Activated CD8-positive, alpha-beta memory T cell treated with anti-CD3 and anti-CD28 coated beads for 4 hours (primary cell): ENCODE measurements around the gene ATP11B.

Source experiments
- DNase-seq, 2 donors: peaks; one replicate each; pipeline ENCODE4 v3.0.0-alpha.2; 2020; ENCODE audit warnings: low read depth in 2 of 2

The ATP11B gene

GRCh38 chr3:182957226-182957625 lies 163.9 kb downstream of the ATP11B start:
- DNase-seq: no peak

GRCh38 chr3:182957676-182958266 lies 164.5 kb downstream of the ATP11B start:
- no peak for DNase-seq

GRCh38 chr3:182959474-182960350 lies 166.4 kb downstream of the ATP11B start:
- no peak for DNase-seq

- DNase-seq: no peak
Measured at GRCh38 chr3:182962166-182962565, 168.9 kb downstream of the ATP11B start.

- DNase-seq: no peak
Measured at GRCh38 chr3:182964179-182964578, 170.9 kb downstream of the ATP11B start.

GRCh38 chr3:182965861-182966366 lies 172.6 kb downstream of the ATP11B start:
- no peak for DNase-seq

- DNase-seq: no peak
Measured at GRCh38 chr3:182967218-182968204, 174.2 kb downstream of the ATP11B start.

GRCh38 chr3:182969277-182969676 lies 176.0 kb downstream of the ATP11B start:
- no peak for DNase-seq

GRCh38 chr3:182969853-182970252 lies 176.5 kb downstream of the ATP11B start:
- DNase-seq: no peak

- no peak for DNase-seq
Measured at GRCh38 chr3:182970811-182971418, 177.6 kb downstream of the ATP11B start.
